ENCODE measurements around the gene PTGDS.
"Not testable (repeated sequence)": the region's sequence is repeated elsewhere in the genome, so short reads cannot be mapped to it uniquely, and the experiment has no call there.

PTGDS gene

DNA sequence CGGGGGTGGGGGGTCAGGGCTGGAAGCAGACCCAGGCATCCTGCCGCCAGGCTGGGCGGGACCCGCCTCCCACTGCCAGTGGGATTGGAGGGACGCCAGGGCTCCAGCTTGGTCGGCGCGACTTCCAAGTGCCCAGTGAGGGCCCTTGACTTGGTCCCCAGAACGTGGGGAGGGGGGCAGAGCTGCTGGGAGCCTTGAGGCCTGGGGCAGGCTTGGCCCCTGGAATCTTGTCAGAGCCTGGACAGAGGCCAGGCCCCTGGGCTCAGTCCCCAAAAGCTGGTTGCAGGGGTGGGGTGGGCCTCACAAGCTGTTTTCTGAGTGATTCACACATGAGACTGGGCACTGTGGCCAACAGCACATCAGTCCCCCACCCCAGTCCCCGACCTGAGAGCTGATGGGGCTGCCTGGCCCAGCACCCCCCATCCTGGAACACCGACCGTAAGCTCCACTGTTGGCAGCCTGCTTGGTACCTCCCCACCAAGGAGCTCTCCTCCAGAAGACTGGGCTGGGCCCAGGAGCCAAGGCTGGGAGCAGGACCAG lies 18.5 kb downstream of the PTGDS start:
- Mint-ChIP-seq H3K9me3 (no peaks in the 10 kb centered on the region), H3K4me3 (peak overlapping the region; percentile 10), H3K4me1 (ENCODE audit: low read depth) (peaks cover 55% of the 10 kb centered on the region), H3K27ac (no peak overlapping the region), H3K27me3 (no peaks in the 10 kb centered on the region), H3K36me3 (ENCODE audit: low read depth) (no peaks in the 10 kb centered on the region)

- H3K4me1 Mint-ChIP-seq (ENCODE audit: low read depth) = peaks cover 51% of the 10 kb centered on the region
- H3K4me3 Mint-ChIP-seq = peak within 1 kb of the TSS; percentile 10
- no peaks in the 10 kb centered on the region for H3K36me3 Mint-ChIP-seq (ENCODE audit: low read depth)
- no peaks in the 10 kb centered on the region for H3K9me3 Mint-ChIP-seq
- H3K27me3 Mint-ChIP-seq = no peaks in the 10 kb centered on the region
- H3K27ac Mint-ChIP-seq = no peak within 1 kb of the TSS
Measured at GRCh38 chr9:136996361-136997292, 19.3 kb downstream of the PTGDS start, which contains the start of gene CLIC3. CLIC3 (minus strand) TSS chr9:136996568; CDS start chr9:136996543, 25 bp downstream.

DNA sequence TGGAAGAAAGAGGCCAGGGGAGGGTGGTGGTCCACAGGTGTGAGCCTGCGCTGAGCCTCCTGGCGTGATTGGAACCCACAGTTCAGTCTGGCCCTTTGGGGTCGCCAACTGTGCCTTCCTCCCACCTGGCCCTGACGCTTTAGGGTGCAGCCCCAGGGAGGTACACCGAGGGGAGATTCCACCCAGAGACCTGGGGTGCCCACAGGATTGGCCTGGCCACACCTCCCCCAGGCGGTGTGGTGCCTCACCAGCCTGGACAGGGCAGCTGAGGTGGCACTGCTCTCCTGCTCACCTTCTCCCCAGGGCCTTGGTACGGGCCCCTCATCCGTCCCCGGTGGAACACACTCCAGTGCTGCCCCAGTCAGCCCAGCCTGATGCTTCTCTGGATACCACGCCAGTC lies 20.1 kb downstream of the PTGDS start:
- no peak overlapping the region for H3K27ac Mint-ChIP-seq
- H3K36me3 Mint-ChIP-seq (ENCODE audit: low read depth) = no peaks in the 10 kb centered on the region
- H3K4me1 Mint-ChIP-seq (ENCODE audit: low read depth) = peaks cover 49% of the 10 kb centered on the region
- H3K9me3 Mint-ChIP-seq = no peaks in the 10 kb centered on the region
- H3K27me3 Mint-ChIP-seq = no peaks in the 10 kb centered on the region
- peak overlapping the region; percentile 43 for H3K4me3 Mint-ChIP-seq

GRCh38 chr9:136997830-136998234 lies 20.5 kb downstream of the PTGDS start:
- Mint-ChIP-seq H3K27me3 (no peaks in the 10 kb centered on the region), H3K36me3 (ENCODE audit: low read depth) (no peaks in the 10 kb centered on the region), H3K9me3 (no peaks in the 10 kb centered on the region), H3K27ac (peak overlapping the region; percentile 68), H3K4me3 (peak overlapping the region; percentile 43), H3K4me1 (ENCODE audit: low read depth) (peaks cover 49% of the 10 kb centered on the region)

- Mint-ChIP-seq H3K36me3 (ENCODE audit: low read depth) (no peaks in the 10 kb centered on the region), H3K27ac (peak overlapping the region; percentile 83), H3K4me3 (peak overlapping the region; percentile 61), H3K9me3 (no peaks in the 10 kb centered on the region), H3K27me3 (no peaks in the 10 kb centered on the region), H3K4me1 (ENCODE audit: low read depth) (peaks cover 39% of the 10 kb centered on the region)
Measured at GRCh38 chr9:137000177-137000930, 23.1 kb downstream of the PTGDS start.

DNA sequence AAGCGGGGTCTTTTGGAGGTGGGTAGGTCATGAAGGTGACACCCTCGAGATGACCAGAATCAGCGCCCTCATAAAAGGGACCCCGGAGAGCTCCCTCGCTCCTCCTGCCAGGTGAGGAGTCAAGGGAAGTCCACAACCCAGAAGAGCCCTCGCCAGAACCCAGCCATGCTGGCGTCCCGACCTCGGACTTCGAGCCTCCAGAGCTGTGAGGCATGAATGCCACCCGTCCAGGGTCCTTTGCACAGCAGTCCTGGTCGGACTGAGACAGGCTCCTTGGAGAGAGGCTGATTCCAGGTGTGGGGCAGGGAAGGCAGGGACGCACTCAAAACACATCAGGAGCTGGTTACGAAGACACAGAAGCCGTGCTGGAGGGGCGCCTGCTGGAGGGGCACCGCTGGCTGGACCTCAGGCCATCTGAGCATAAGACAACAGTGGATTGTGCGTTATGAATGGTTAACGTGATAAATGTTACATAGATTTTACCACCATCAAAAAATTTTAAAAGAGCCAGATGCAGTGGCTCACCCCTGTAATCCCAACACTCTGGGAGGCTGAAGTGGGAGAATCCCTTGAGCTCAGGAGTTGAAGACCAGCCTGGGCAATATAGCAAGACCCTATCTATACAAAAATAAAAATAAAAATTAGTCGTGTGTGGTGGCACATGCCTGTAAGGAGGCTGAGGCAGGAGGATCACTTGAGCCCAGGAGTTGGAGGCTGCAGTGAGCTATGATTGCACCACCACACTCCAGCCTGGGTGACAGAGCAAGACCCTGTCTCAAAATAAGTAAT lies 24.7 kb downstream of the PTGDS start:
- no peaks in the 10 kb centered on the region for H3K36me3 Mint-ChIP-seq (ENCODE audit: low read depth)
- H3K27ac Mint-ChIP-seq = no peak overlapping the region
- H3K27me3 Mint-ChIP-seq = no peaks in the 10 kb centered on the region
- peaks cover 42% of the 10 kb centered on the region for H3K4me1 Mint-ChIP-seq (ENCODE audit: low read depth)
- no peak overlapping the region for H3K4me3 Mint-ChIP-seq
- no peaks in the 10 kb centered on the region for H3K9me3 Mint-ChIP-seq

GRCh38 chr9:137002646-137003041 lies 25.3 kb downstream of the PTGDS start:
- no peak overlapping the region for H3K27ac Mint-ChIP-seq
- H3K4me3 Mint-ChIP-seq = no peak overlapping the region
- H3K27me3 Mint-ChIP-seq = no peaks in the 10 kb centered on the region
- H3K4me1 Mint-ChIP-seq (ENCODE audit: low read depth) = peaks cover 37% of the 10 kb centered on the region
- no peaks in the 10 kb centered on the region for H3K36me3 Mint-ChIP-seq (ENCODE audit: low read depth)
- H3K9me3 Mint-ChIP-seq = no peaks in the 10 kb centered on the region

DNA sequence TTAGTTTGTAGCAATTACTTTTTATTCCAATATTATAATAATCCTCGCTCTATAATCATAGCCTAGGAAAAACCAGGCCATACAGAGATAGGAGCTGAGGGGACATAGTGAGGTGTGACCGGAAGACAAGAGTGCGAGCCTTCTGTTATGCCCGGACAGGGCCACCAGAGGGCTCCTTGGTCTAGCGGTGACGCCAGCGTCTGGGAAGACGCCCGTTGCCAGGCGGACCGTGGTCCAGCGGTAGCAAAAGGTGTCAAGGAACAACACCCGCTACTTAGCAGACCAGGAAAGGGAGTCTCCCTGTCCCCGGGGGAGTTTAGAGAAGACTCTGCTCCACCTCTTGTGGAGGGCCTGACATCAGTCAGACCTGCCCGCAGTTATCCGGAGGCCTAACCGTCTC lies 27.0 kb downstream of the PTGDS start:
- H3K4me1 Mint-ChIP-seq (ENCODE audit: low read depth) = peaks cover 24% of the 10 kb centered on the region
- not testable (repeated sequence) for H3K9me3 Mint-ChIP-seq; H3K4me3 Mint-ChIP-seq; H3K27ac Mint-ChIP-seq; H3K27me3 Mint-ChIP-seq; H3K36me3 Mint-ChIP-seq (ENCODE audit: low read depth)

DNA sequence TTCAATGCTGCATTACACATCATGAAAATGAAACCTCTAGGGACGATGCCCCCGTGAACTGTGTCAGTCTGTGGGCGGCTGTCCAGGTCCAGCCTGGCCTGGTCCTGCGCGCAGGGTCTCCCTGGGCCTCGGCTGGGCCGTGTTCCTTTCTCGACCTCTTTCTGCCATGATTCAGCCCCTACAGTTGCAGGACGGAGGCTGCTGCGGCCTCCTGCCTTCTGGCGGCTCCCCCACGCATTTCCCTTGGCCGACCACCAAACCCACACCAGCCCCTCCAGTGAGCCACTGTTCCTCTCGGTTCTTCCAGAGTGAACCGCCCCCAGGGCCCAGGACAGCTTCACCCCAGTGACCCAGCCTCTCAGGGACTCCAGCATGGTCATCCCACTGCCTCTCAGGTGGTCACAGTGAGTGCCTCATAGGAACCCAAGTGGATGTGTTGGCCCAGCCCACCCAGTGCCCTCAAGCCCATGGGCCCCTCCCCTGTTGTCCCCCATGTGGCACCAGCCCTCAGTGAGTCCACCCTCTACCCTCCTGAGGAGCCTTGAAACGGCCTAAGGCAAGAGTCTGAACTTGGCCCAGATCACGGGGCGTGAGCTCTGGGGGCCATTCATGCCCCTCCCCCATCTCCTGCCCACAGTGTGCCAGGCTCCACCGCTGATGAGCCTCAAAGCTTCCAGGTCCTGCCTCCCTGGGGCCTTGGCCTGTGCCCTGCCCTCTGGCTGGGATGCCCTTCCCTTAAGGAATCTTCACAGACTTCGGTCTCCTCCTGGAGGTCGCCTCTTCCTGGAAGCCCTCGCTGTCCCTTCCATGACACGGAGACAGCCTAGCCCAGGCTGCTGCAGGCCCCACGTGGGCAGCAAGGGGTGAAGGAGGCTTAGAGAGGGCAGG lies 29.1 kb downstream of the PTGDS start:
- Mint-ChIP-seq H3K27me3 (no peaks in the 10 kb centered on the region), H3K36me3 (ENCODE audit: low read depth) (no peaks in the 10 kb centered on the region)

DNA sequence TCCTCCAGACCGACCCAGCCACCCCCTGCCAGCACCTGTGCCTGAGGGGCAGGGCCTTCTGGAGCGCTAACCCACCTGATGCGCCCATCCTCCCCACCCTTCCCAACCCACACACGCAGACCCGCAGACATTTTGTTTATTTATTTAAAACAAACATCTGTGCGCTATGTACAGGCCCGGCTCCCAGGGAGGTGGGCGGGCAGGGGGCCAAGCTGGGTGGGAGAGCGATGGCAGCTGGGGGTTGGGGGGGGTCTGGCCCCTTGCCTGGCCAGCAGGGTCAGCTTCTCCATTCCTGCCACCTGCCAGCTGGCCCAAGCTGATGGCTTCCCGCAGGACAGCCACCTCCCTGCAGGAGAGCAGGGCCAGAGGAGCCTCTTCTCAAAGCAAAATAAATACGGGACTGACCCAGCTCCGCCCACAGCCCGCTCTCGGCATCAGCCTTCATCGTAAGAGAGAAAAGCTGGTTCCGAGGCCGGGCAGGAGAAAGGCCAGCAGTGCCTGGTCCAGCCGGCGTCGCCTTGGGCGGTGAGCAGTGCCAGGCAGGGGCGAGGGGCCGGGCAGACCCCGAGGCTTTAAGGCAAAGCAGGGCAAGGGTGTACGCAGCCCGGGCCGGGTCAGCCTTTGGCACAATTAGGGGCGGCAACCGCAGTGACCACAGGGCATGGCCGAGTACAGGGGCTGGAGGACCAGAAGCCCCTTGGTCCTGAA lies 30.0 kb downstream of the PTGDS start:
- peaks cover 11% of the 10 kb centered on the region for H3K4me1 Mint-ChIP-seq (ENCODE audit: low read depth)
- no peaks in the 10 kb centered on the region for H3K9me3 Mint-ChIP-seq
- no peaks in the 10 kb centered on the region for H3K36me3 Mint-ChIP-seq (ENCODE audit: low read depth)
- H3K27ac Mint-ChIP-seq = no peak overlapping the region
- no peak overlapping the region for H3K4me3 Mint-ChIP-seq
- H3K27me3 Mint-ChIP-seq = no peaks in the 10 kb centered on the region

More for the DNA sequence above, 29.1 kb downstream of the PTGDS start:
- no peaks in the 10 kb centered on the region for H3K9me3 Mint-ChIP-seq
- no peak overlapping the region for H3K4me3 Mint-ChIP-seq
- peak overlapping the region; percentile 36 for H3K27ac Mint-ChIP-seq
- peaks cover 11% of the 10 kb centered on the region for H3K4me1 Mint-ChIP-seq (ENCODE audit: low read depth)

DNA sequence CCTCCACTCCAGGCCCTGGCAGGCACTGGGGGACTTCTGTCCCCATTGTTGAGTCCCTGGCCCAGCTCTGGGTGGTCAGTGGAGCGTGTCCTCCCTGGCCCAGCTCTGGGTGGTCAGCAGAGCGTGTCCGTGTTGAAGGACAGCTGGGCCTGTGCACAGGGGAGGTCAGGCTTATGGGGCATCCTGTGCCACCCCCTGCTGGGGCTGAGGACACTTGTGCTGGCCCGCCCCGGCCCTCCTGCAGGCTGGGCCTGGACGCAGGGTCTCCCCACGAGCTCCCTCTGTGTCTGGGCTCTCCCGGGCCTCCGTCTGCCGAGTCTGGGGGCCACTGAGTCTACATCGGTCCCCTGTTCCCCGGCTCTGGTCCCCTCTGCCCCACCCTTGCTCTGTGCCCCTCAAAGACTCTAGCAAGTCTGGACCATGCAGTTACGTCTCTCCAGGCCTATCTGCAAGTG lies 30.5 kb downstream of the PTGDS start:
- Mint-ChIP-seq H3K4me3 (no peak overlapping the region), H3K36me3 (ENCODE audit: low read depth) (no peaks in the 10 kb centered on the region), H3K27me3 (no peaks in the 10 kb centered on the region), H3K4me1 (ENCODE audit: low read depth) (peaks cover 11% of the 10 kb centered on the region), H3K27ac (no peak overlapping the region), H3K9me3 (no peaks in the 10 kb centered on the region)

DNA sequence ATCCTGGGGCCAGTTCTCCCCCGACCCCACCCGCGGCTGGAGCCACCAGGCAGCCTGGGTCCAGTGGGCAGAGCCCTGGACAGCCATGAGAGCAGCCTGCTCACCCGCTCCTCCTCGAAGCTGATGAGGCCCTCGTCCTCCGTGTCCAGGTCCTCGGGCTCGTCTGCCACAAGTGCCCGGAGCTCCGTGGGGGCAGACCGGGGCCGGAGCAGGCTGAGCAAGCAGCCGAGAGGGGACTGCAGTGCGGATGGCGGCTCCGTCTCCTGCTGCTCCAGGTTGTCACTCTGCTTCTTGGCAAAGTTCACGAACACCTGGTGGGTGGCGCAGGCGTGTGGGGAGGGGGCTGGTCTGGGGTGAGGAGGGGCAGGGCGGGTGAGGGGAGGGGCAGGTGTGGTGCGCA lies 31.0 kb downstream of the PTGDS start:
- no peaks in the 10 kb centered on the region for H3K27me3 Mint-ChIP-seq
- H3K9me3 Mint-ChIP-seq = no peaks in the 10 kb centered on the region
- peaks cover 11% of the 10 kb centered on the region for H3K4me1 Mint-ChIP-seq (ENCODE audit: low read depth)
- no peaks in the 10 kb centered on the region for H3K36me3 Mint-ChIP-seq (ENCODE audit: low read depth)
- no peak overlapping the region for H3K4me3 Mint-ChIP-seq
- no peak overlapping the region for H3K27ac Mint-ChIP-seq

DNA sequence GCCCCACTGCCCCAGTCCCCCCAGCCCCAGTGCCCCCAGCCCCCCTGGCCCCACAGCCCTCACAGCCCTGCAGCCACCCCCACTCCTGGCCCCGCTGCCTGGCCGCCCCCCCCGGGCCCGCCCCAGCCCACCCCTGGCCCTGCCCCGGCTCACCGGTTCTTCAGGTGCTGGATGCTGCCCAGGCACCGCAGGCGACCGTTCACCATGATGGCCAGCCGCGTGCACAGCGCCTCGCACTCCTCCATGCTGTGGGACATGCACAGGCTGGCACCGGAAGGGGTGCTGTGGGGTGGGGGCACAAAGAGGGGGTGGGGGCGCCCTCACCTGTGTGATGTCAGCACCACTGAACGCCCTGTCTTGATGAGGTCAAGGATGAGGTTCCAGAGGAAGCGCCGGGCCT lies 31.9 kb downstream of the PTGDS start:
- Mint-ChIP-seq H3K9me3 (no peaks in the 10 kb centered on the region), H3K4me1 (ENCODE audit: low read depth) (peaks cover 11% of the 10 kb centered on the region), H3K4me3 (no peak overlapping the region), H3K27ac (no peak overlapping the region), H3K27me3 (no peaks in the 10 kb centered on the region), H3K36me3 (ENCODE audit: low read depth) (no peaks in the 10 kb centered on the region)
